CD14-positive monocyte (primary cell): ENCODE measurements around the gene TMEM115. TPM values are rescaled to one million over a fixed set of nuclear protein-coding genes. Genes with fewer than 3 reads are reported as not detected.
A peak's percentile ranks its signal among the peaks of the same experiment; 100 is the strongest.
"Not testable (repeated sequence)": the region's sequence is repeated elsewhere in the genome, so short reads cannot be mapped to it uniquely, and the experiment has no call there.

Experiments
- DNase-seq, 3 donors: peaks; one replicate each; pipeline ENCODE4 v3.0.0-alpha.2; 2011 to 2022
- H2AFZ ChIP-seq: 2 replicates; pipeline ENCODE4 v1.6.0; 2012; ENCODE audit warnings: mild to moderate bottlenecking, low read depth, low read length, inconsistent platforms; ENCODE audit not compliant: insufficient read depth, poor library complexity, severe bottlenecking
- H3K27ac ChIP-seq, 2 donors: 1 replicate in 1 of 2; 2 replicates in 1 of 2; pipeline ENCODE4 v1.5.1; 2012 to 2013; ENCODE audit warnings: low read length in 2 of 2, control low read depth in 1 of 2, inconsistent platforms in 1 of 2, low read depth in 1 of 2, mild to moderate bottlenecking in 1 of 2
- H3K27me3 ChIP-seq, 2 donors: one replicate each; pipeline versions ENCODE4 v1.6.0 to v1.6.1; 2011 to 2013; ENCODE audit warnings: low read length in 2 of 2; ENCODE audit not compliant: control insufficient read depth in 2 of 2, insufficient read depth in 2 of 2
- H3K36me3 ChIP-seq, 2 donors: replicated peaks in 1 of 2; 1 replicate in 1 of 2; 2 replicates in 1 of 2; pipeline versions ENCODE4 v1.5.1 to v1.6.1; 2012 to 2013; ENCODE audit warnings: low read length in 2 of 2, control low read depth in 1 of 2, inconsistent platforms in 1 of 2, mild to moderate bottlenecking in 1 of 2; ENCODE audit not compliant: insufficient read depth in 2 of 2, control insufficient read depth in 1 of 2
- H3K4me1 ChIP-seq, 2 donors: 1 replicate in 1 of 2; 2 replicates in 1 of 2; pipeline versions ENCODE4 v1.5.1 to v1.6.1; 2012 to 2013; ENCODE audit warnings: low read length in 2 of 2, control low read depth in 1 of 2, inconsistent platforms in 1 of 2, mild to moderate bottlenecking in 1 of 2, moderate library complexity in 1 of 2; ENCODE audit not compliant: insufficient read depth in 2 of 2, control insufficient read depth in 1 of 2
- H3K4me2 ChIP-seq: replicated peaks from 2 replicates; pipeline ENCODE3; 2012; ENCODE audit warnings: low read length, moderate library complexity, mild to moderate bottlenecking; ENCODE audit not compliant: poor library complexity, severe bottlenecking; ENCODE audit errors: extremely low read depth
- H3K4me3 ChIP-seq, 3 experiments: fragments of 200-600 bp in 1 of 3; sonication (generic) in 1 of 3; replicated peaks in 1 of 3; 1 replicate in 2 of 3; 2 replicates in 1 of 3; pipeline ENCODE4 v1.5.1; 2011 to 2013; ENCODE audit warnings: low read length in 3 of 3, mild to moderate bottlenecking in 3 of 3, control low read depth in 2 of 3, low read depth in 2 of 3, inconsistent platforms in 1 of 3, moderate library complexity in 1 of 3
- H3K79me2 ChIP-seq: 2 replicates; pipeline ENCODE4 v1.6.0; 2012; ENCODE audit warnings: mild to moderate bottlenecking, control low read depth, inconsistent platforms, low read length, moderate library complexity; ENCODE audit not compliant: insufficient read depth
- H3K9ac ChIP-seq: 2 replicates; pipeline ENCODE4 v1.6.0; 2017; ENCODE audit warnings: low read length, mild to moderate bottlenecking; ENCODE audit not compliant: insufficient read depth, poor library complexity, severe bottlenecking
- H3K9me3 ChIP-seq, 2 donors: replicated peaks in 1 of 2; 1 replicate in 1 of 2; 2 replicates in 1 of 2; pipeline versions ENCODE4 v1.5.1 to v1.6.1; 2012 to 2013; ENCODE audit warnings: low read length in 2 of 2, control low read depth in 1 of 2; ENCODE audit not compliant: control insufficient read depth in 1 of 2, insufficient read depth in 1 of 2
- H4K20me1 ChIP-seq: 2 replicates; pipeline ENCODE4 v1.6.0; 2012; ENCODE audit warnings: mild to moderate bottlenecking, low read length, control low read depth, moderate library complexity; ENCODE audit not compliant: insufficient read depth
- H3K27ac Mint-ChIP-seq, 7 donors: one replicate each; pipeline ENCODE4 v1.8.0; 2020; ENCODE audit warnings: mild to moderate bottlenecking in 7 of 7, mixed read lengths in 7 of 7, moderate library complexity in 6 of 7, inconsistent platforms in 2 of 7
- H3K27me3 Mint-ChIP-seq, 3 donors: one replicate each; pipeline ENCODE4 v1.8.0; 2021 to 2022; ENCODE audit warnings: low read depth in 3 of 3, mild to moderate bottlenecking in 3 of 3, mixed read lengths in 3 of 3, moderate library complexity in 3 of 3, inconsistent platforms in 1 of 3
- H3K36me3 Mint-ChIP-seq, 2 donors: one replicate each; pipeline ENCODE4 v1.8.0; 2020; ENCODE audit warnings: mixed read lengths in 2 of 2, inconsistent platforms in 1 of 2, mild to moderate bottlenecking in 1 of 2
- H3K4me1 Mint-ChIP-seq: one replicate; pipeline ENCODE4 v1.8.0; 2020; ENCODE audit warnings: mild to moderate bottlenecking, mixed read lengths
- H3K4me3 Mint-ChIP-seq, 2 donors: one replicate each; pipeline ENCODE4 v1.8.0; 2020; ENCODE audit warnings: mild to moderate bottlenecking in 2 of 2, mixed read lengths in 2 of 2, moderate library complexity in 1 of 2
- H3K9me3 Mint-ChIP-seq, 7 donors: one replicate each; pipeline ENCODE4 v1.8.0; 2020 to 2022; ENCODE audit warnings: mixed read lengths in 7 of 7, mild to moderate bottlenecking in 6 of 7, moderate library complexity in 6 of 7, inconsistent platforms in 2 of 7
- CTCF ChIP-seq: fragments of 200-600 bp; IDR thresholded peaks from one replicate; pipeline ENCODE4 v1.8.0; 2022; ENCODE audit warnings: antibody characterized with exemption, mild to moderate bottlenecking
- WGBS: methylation state at CpG from one replicate; pipeline ENCODE4 v1.1.5; 2013; ENCODE audit warnings: missing lambda C conversion rate; ENCODE audit not compliant: insufficient coverage; 5-methylcytosine and 5-hydroxymethylcytosine counted together
- intact Hi-C, 2 donors: fragments of 100-400 bp; cut with micrococcal nuclease; formaldehyde crosslinking; loops; one replicate each; pipeline versions ENCODE4 v1.15.0 to v1.15.1; 2023
- polyA plus RNA-seq, 3 donors: library from polyadenylated mRNA; depleted of rRNA in 1 of 3; unstranded in 2 of 3; stranded (reverse) in 1 of 3; fragments of 300-500 nt in 2 of 3; fragments of >200 nt in 1 of 3; fragmentation: Illumina TruSeq in 2 of 3; gene quantifications; 1 replicate in 2 of 3; 2 replicates in 1 of 3; pipeline ENCODE4 v1.2.3, GENCODE V29; 2012 to 2021

Gene TMEM115
- polyA plus RNA-seq, 3 donors = 14.5 to 36.2 (median 32.9) TPM

GRCh38 chr3:50314816-50315215, 44.5 kb downstream of the TMEM115 start:
- WGBS = no CpG with 5 or more reads among the region's 4 CpGs
- peaks cover 27 to 35% of the 10 kb centered on the region in 2 donors for H3K4me1 ChIP-seq

GRCh38 chr3:50314342-50314741, 45.0 kb downstream of the TMEM115 start:
- Histone ChIP-seq H4K20me1 (no peaks in the 10 kb centered on the region), H3K9ac (no peak overlapping the region), H3K4me2 (no peak overlapping the region), H3K27ac (no peak overlapping the region), H3K27me3 (no peaks in the 10 kb centered on the region), H3K4me1 (peaks cover 23 to 30% of the 10 kb centered on the region in 2 donors), H3K9me3 (no peaks in the 10 kb centered on the region), H3K4me3 (no peak overlapping the region), H2AFZ (no peak overlapping the region), H3K36me3 (peaks cover 0 to 23% of the 10 kb centered on the region in 2 donors), H3K79me2 (peaks cover 11% of the 10 kb centered on the region)
- Mint-ChIP-seq H3K9me3 (peaks cover 0 to 5% (median 0%) of the 10 kb centered on the region in 7 donors), H3K36me3 (peaks cover 22 to 34% of the 10 kb centered on the region in 2 donors), H3K27me3 (peaks cover 0 to 4% (median 0%) of the 10 kb centered on the region in 3 donors), H3K4me3 (no peak overlapping the region), H3K27ac (peak overlapping the region in 2 of 7 donors; percentile 57 to 75), H3K4me1 (peaks cover 33% of the 10 kb centered on the region)
- intact Hi-C loops = no loop called here
- no peak for DNase-seq
- WGBS = 73% methylated on average over 1 of the region's 3 CpGs
- no peak for TF ChIP-seq CTCF

More at GRCh38 chr3:50314816-50315215, 44.5 kb downstream of the TMEM115 start:
- Mint-ChIP-seq H3K36me3 (peaks cover 24 to 33% of the 10 kb centered on the region in 2 donors), H3K27me3 (peaks cover 0 to 5% (median 0%) of the 10 kb centered on the region in 3 donors), H3K27ac (no peak overlapping the region), H3K4me1 (peaks cover 38% of the 10 kb centered on the region), H3K9me3 (peaks cover 0 to 4% (median 0%) of the 10 kb centered on the region in 7 donors), H3K4me3 (no peak overlapping the region)
- Histone ChIP-seq H3K9me3 (no peaks in the 10 kb centered on the region), H2AFZ (no peak overlapping the region), H3K4me2 (no peak overlapping the region), H3K27ac (no peak overlapping the region), H3K9ac (no peak overlapping the region), H3K79me2 (peaks cover 14% of the 10 kb centered on the region), H4K20me1 (no peaks in the 10 kb centered on the region), H3K27me3 (no peaks in the 10 kb centered on the region), H3K36me3 (peaks cover 0 to 27% of the 10 kb centered on the region in 2 donors), H3K4me3 (no peak overlapping the region)
- intact Hi-C loops = no loop called here
- DNase-seq = no peak
- TF ChIP-seq CTCF = no peak

GRCh38 chr3:50312041-50312440, 47.3 kb downstream of the TMEM115 start:
- H3K4me2 ChIP-seq, H3K27me3 ChIP-seq, intact Hi-C loops, DNase-seq, H3K9ac ChIP-seq, H2AFZ ChIP-seq, H3K27ac ChIP-seq, H3K4me1 ChIP-seq, H3K27me3 Mint-ChIP-seq, H3K4me3 Mint-ChIP-seq, H3K79me2 ChIP-seq, H4K20me1 ChIP-seq, H3K4me3 ChIP-seq, H3K27ac Mint-ChIP-seq: not testable (repeated sequence)
- Mint-ChIP-seq H3K36me3 (peaks cover 19 to 29% of the 10 kb centered on the region in 2 donors), H3K9me3 (peaks cover 0 to 24% (median 15%) of the 10 kb centered on the region in 7 donors), H3K4me1 (peaks cover 13% of the 10 kb centered on the region)
- WGBS = no CpG with 5 or more reads among the region's 32 CpGs
- H3K36me3 ChIP-seq = peaks cover 0 to 15% of the 10 kb centered on the region in 2 donors
- peaks cover 0 to 21% of the 10 kb centered on the region in 2 donors for H3K9me3 ChIP-seq
